ENCODE data around the gene NTRK2. TPM values are rescaled to one million over a fixed set of nuclear protein-coding genes. Genes with fewer than 3 reads are reported as not detected.

NTRK2 gene
- total RNA-seq, 1 donor from 2014 or later, result 0.07 TPM

- no peak for ATAC-seq (ENCODE audit: low read depth)
- H3K27me3 Mint-ChIP-seq, result no peaks in the 10 kb centered on the region
Measured at GRCh38 chr9:85040821-85041465, 371.4 kb downstream of the NTRK2 start.

DNA sequence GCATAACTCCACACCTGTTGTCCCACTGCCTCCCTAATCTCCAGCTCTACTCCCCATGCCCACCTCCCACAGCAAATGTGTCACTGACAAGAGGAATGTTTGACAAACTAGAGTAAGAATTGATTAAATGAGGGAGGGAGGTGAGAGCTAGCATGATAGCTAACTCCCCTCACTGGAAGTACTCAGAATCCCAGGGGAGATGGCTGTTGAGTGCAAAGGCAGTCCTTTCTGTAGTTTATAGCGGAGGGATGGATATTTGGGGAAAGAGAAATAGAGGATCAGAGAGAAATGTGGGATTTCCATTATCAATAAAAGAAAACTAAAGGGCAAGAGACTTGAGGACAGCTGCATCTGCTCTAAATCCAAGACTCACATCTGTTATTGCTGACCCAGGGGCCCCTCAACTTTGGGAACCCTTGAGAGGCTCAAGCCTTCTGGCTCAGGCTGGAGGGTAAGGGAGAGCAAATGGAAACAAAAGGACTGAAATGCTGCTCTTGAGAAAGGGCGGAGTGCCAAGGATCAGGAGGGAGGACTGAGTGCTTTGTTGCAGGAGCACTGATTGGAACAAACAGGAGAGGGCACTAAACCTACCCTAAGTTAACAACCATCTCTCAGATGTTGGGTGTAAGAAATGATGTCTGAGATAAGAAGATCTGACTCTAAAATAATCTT is 372.1 kb downstream of the NTRK2 start:
- H3K27me3 Mint-ChIP-seq, result no peaks in the 10 kb centered on the region
- H3K4me3 Mint-ChIP-seq, result no peak overlapping the region
- H3K9me3 Mint-ChIP-seq, result no peaks in the 10 kb centered on the region
- TF ChIP-seq CTCF (IDR thresholded peaks at IDR 0.05), result no peak
- no peaks in the 10 kb centered on the region for H3K36me3 Mint-ChIP-seq (ENCODE audit: low read depth)
- DNase-seq, result no peak
- CTCF ChIA-PET, result no interaction called here
- ATAC-seq (ENCODE audit: low read depth), result no peak
- no peak overlapping the region for H3K27ac Mint-ChIP-seq
- POLR2A ChIA-PET, result no interaction called here
- intact Hi-C loops (cut with micrococcal nuclease), result no loop called here
- no peaks in the 10 kb centered on the region for H3K4me1 Mint-ChIP-seq

More at GRCh38 chr9:85040821-85041465, 371.4 kb downstream of the NTRK2 start:
- CTCF ChIA-PET, result no interaction called here
- no peak for TF ChIP-seq CTCF (IDR thresholded peaks at IDR 0.05)
- Mint-ChIP-seq H3K9me3 (no peaks in the 10 kb centered on the region), H3K4me3 (no peak overlapping the region), H3K4me1 (no peaks in the 10 kb centered on the region), H3K36me3 (ENCODE audit: low read depth) (no peaks in the 10 kb centered on the region), H3K27ac (no peak overlapping the region)
- no peak for DNase-seq
- POLR2A ChIA-PET, result no interaction called here
- intact Hi-C loops (cut with micrococcal nuclease), result no loop called here

DNA sequence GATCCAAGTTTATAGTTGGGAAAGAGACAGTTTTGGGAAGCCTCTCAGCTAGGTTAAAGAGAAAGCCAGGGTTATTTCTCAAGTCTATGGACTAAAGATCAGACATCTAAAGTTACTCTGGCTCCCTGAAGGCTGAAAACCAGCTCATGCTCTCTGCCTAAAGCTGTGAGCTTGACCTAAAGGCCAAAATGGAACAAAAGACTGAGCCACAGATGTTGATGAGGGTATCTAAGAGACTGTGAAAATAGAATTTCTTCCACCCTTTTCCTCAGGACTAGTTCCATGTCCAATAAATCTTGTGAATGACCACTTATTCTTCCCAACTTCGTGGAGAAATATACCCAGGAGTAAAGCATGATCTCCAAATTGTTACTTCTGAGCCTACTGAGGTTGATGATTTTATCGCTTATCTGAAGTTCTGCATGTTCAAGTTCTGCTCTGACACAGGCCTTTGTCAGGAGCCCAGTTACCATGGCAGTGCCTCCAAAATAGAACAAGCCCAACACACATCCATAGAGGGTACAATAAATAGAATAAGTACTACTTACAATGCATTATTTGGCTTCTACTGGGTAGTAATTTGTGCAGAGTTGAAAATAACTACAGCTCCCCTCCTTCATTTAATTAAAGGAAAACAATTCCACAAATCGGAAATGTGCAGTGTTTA is 373.6 kb downstream of the NTRK2 start:
- intact Hi-C loops (cut with micrococcal nuclease), result no loop called here
- no peak for TF ChIP-seq CTCF (IDR thresholded peaks at IDR 0.05)
- Mint-ChIP-seq H3K4me3 (no peak overlapping the region), H3K36me3 (ENCODE audit: low read depth) (no peaks in the 10 kb centered on the region), H3K9me3 (no peaks in the 10 kb centered on the region), H3K4me1 (no peaks in the 10 kb centered on the region), H3K27me3 (no peaks in the 10 kb centered on the region), H3K27ac (no peak overlapping the region)
- ATAC-seq (ENCODE audit: low read depth), result no peak
- no peak for DNase-seq
- CTCF ChIA-PET, result no interaction called here
- POLR2A ChIA-PET, result no interaction called here

- ATAC-seq (ENCODE audit: low read depth), result no peak
- intact Hi-C loops (cut with micrococcal nuclease), result no loop called here
- ChIA-PET CTCF (no interaction called here), POLR2A (no interaction called here)
- Mint-ChIP-seq H3K36me3 (ENCODE audit: low read depth) (no peaks in the 10 kb centered on the region), H3K27ac (no peak overlapping the region), H3K27me3 (no peaks in the 10 kb centered on the region), H3K4me1 (no peaks in the 10 kb centered on the region), H3K9me3 (no peaks in the 10 kb centered on the region), H3K4me3 (no peak overlapping the region)
- no peak for DNase-seq
- no peak for TF ChIP-seq CTCF (IDR thresholded peaks at IDR 0.05)
Measured at GRCh38 chr9:85045271-85045670, 375.7 kb downstream of the NTRK2 start.

- DNase-seq (no peak), ATAC-seq (ENCODE audit: low read depth) (no peak)
- TF ChIP-seq CTCF (IDR thresholded peaks at IDR 0.05), result no peak
- Mint-ChIP-seq H3K4me1 (no peaks in the 10 kb centered on the region), H3K27ac (no peak overlapping the region), H3K36me3 (ENCODE audit: low read depth) (no peaks in the 10 kb centered on the region), H3K4me3 (no peak overlapping the region), H3K27me3 (no peaks in the 10 kb centered on the region), H3K9me3 (no peaks in the 10 kb centered on the region)
- ChIA-PET CTCF (no interaction called here), POLR2A (no interaction called here)
- intact Hi-C loops (cut with micrococcal nuclease), result no loop called here
Measured at GRCh38 chr9:85046475-85046874, 376.9 kb downstream of the NTRK2 start.

Data from activated B cell treated with CpG ODN at 0.5 μM for 24 hours (primary cell).